B cell (primary cell): Measurements from ENCODE around the gene EXOC4.

ENCODE experiments used
- CTCF ChIP-seq: fragments of 200-600 bp; IDR thresholded peaks from one replicate; pipeline ENCODE4 v1.8.0; 2022; ENCODE audit warnings: antibody characterized with exemption, mild to moderate bottlenecking
- EZH2 ChIP-seq: IDR thresholded peaks from 2 replicates; pipeline ENCODE4 v1.6.1; 2012; ENCODE audit warnings: borderline replicate concordance, low read depth, mild to moderate bottlenecking, moderate library complexity, low read length; ENCODE audit not compliant: insufficient read depth, poor library complexity, severe bottlenecking

- TF ChIP-seq CTCF (no peak), EZH2 (no peak)
Observed at GRCh38 chr7:133572087-133572486, 319.2 kb downstream of the EXOC4 start.
